ENCODE measurements around the gene PARP6. TPM values are rescaled to one million over a fixed set of nuclear protein-coding genes. Genes with fewer than 3 reads are reported as not detected.
A peak's percentile ranks its signal among the peaks of the same experiment; 100 is the strongest.

The PARP6 gene
- total and polyA plus RNA-seq, 9 of the 15 experiments (the other 6 are each of a cell fraction or from before 2014, with no cell fraction given), result 14.8 to 83.2 (median 28.3) TPM

DNA sequence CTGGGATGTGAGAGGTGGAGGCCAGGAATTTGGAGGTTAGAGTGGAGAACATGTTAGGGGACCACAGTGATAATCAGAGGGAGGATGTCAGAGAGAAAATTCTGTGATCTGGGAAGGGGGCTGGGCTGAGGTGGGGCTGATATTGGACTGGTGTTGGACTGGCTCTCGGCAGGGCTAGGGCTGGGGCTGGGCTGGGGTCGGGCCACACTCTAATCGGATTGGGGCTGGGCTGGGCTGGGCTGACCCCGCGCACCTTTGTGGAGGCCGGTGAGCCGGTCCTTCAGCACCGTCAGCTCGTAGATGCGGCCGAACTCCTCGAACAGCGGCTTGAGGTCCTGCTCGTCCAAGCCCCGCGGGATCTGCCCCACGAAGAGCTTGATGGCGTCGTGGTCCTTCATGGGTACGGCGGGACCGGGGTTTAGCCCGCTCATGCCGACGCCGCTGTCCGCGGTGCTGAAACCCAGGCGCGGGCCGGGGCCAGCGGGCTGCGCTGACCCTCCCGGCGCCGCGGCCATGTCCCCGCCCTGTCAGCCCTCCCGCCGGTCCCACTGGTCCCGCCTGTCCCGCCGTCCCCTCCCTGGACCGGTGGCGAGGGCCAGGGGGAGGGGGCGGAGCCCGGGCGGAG is 47.1 kb upstream of the PARP6 start (continued):
- no peak for TF ChIP-seq STAT5B (CRISPR knock-in tag; IDR thresholded peaks at IDR 0.05)
- TF ChIP-seq XRCC3 (IDR thresholded peaks at IDR 0.05), result no peak
- no peak for TF ChIP-seq ZNF507 (tag; conservative IDR thresholded peaks at IDR 0.05)
- TF ChIP-seq, protein P1, sequence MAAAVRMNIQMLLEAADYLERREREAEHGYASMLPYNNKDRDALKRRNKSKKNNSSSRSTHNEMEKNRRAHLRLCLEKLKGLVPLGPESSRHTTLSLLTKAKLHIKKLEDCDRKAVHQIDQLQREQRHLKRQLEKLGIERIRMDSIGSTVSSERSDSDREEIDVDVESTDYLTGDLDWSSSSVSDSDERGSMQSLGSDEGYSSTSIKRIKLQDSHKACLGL (CRISPR knock-in tag; IDR thresholded peaks at IDR 0.05; ENCODE audit: borderline replicate concordance, poor library complexity, severe bottlenecking), result peak; percentile 31
- TF ChIP-seq ZSCAN32 (CRISPR knock-in tag; IDR thresholded peaks at IDR 0.05), result no peak
- peak; percentile 32; the same call in 1 of the 2 replicates for TF ChIP-seq POLR2G (IDR thresholded peaks at IDR 0.05; ENCODE audit: low read depth, low read length)
- TF ChIP-seq ZNF668 (CRISPR knock-in tag; IDR thresholded peaks at IDR 0.05), result no peak
- TF ChIP-seq CTBP1 (IDR thresholded peaks at IDR 0.05; ENCODE audit: borderline replicate concordance), result no peak
- TF ChIP-seq FOSL1 (tag; conservative IDR thresholded peaks at IDR 0.05), result no peak
- TF ChIP-seq GATAD2A (IDR thresholded peaks at IDR 0.05), result no peak
- no peak for TF ChIP-seq SLC30A9 (CRISPR knock-in tag; IDR thresholded peaks at IDR 0.05)
- no peak for TF ChIP-seq SMARCB1 (IDR thresholded peaks at IDR 0.05; ENCODE audit: insufficient read length, low read depth)
- no peak for TF ChIP-seq PHTF2 (CRISPR knock-in tag; IDR thresholded peaks at IDR 0.05)
- no peak for TF ChIP-seq TAF1 (IDR thresholded peaks at IDR 0.05; ENCODE audit: control insufficient read depth, extremely low read depth, insufficient read depth, low read length, severe bottlenecking)
- TF ChIP-seq, protein P2, sequence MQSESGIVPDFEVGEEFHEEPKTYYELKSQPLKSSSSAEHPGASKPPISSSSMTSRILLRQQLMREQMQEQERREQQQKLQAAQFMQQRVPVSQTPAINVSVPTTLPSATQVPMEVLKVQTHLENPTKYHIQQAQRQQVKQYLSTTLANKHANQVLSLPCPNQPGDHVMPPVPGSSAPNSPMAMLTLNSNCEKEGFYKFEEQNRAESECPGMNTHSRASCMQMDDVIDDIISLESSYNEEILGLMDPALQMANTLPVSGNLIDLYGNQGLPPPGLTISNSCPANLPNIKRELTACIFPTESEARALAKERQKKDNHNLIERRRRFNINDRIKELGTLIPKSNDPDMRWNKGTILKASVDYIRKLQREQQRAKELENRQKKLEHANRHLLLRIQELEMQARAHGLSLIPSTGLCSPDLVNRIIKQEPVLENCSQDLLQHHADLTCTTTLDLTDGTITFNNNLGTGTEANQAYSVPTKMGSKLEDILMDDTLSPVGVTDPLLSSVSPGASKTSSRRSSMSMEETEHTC (IDR thresholded peaks at IDR 0.05), result no peak
- TF ChIP-seq, protein P3, sequence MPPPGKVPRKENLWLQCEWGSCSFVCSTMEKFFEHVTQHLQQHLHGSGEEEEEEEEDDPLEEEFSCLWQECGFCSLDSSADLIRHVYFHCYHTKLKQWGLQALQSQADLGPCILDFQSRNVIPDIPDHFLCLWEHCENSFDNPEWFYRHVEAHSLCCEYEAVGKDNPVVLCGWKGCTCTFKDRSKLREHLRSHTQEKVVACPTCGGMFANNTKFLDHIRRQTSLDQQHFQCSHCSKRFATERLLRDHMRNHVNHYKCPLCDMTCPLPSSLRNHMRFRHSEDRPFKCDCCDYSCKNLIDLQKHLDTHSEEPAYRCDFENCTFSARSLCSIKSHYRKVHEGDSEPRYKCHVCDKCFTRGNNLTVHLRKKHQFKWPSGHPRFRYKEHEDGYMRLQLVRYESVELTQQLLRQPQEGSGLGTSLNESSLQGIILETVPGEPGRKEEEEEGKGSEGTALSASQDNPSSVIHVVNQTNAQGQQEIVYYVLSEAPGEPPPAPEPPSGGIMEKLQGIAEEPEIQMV (tag; conservative IDR thresholded peaks at IDR 0.05; ENCODE audit: low read depth), result no peak
- no peak for TF ChIP-seq KDM2B (CRISPR knock-in tag; IDR thresholded peaks at IDR 0.05)
- TF ChIP-seq NBN (IDR thresholded peaks at IDR 0.05; ENCODE audit: low read depth), result no peak
- TF ChIP-seq TAL1 (IDR thresholded peaks at IDR 0.05), result no peak
- no peak for TF ChIP-seq ZNF584 (CRISPR knock-in tag; IDR thresholded peaks at IDR 0.05; ENCODE audit: low read depth)
- no peak for TF ChIP-seq ARID1B (IDR thresholded peaks at IDR 0.05)
- no peak for TF ChIP-seq RBM15 (IDR thresholded peaks at IDR 0.05; ENCODE audit: insufficient read depth, low read length)
- no peak for TF ChIP-seq U2AF2 (optimal IDR thresholded peaks at IDR 0.05; ENCODE audit: low read depth, low read length)
- TF ChIP-seq, protein P4, sequence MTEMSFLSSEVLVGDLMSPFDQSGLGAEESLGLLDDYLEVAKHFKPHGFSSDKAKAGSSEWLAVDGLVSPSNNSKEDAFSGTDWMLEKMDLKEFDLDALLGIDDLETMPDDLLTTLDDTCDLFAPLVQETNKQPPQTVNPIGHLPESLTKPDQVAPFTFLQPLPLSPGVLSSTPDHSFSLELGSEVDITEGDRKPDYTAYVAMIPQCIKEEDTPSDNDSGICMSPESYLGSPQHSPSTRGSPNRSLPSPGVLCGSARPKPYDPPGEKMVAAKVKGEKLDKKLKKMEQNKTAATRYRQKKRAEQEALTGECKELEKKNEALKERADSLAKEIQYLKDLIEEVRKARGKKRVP (CRISPR knock-in tag; IDR thresholded peaks at IDR 0.05), result no peak
- TF ChIP-seq NR2C1 (IDR thresholded peaks at IDR 0.05), result no peak
- TF ChIP-seq NR2C1 (tag; IDR thresholded peaks at IDR 0.05), result no peak
- TF ChIP-seq NFXL1 (CRISPR knock-in tag; IDR thresholded peaks at IDR 0.05), result no peak
- no peak for TF ChIP-seq HSF4 (CRISPR knock-in tag; IDR thresholded peaks at IDR 0.05; ENCODE audit: borderline replicate concordance)
